Activated CD8-positive, alpha-beta T cell treated with anti-CD3 and anti-CD28 coated beads, Interleukin-2, amount 10 ng/mL, durations not matched to agents 7 days and 5 days (primary cell): Measurements from ENCODE around the gene PLEKHF1. TPM values are rescaled to one million over a fixed set of nuclear protein-coding genes. Genes with fewer than 3 reads are reported as not detected.

Experiments
- ATAC-seq: fragments of 150-1000 bp; cut with Tn5 transposase; one replicate; pipeline ENCODE4 v1.10.0; 2021; ENCODE audit warnings: moderate library complexity
- CTCF ChIA-PET: fragments of 350-600 bp; sonication (Branson Sonifier 250); formaldehyde crosslinking; loops from one replicate; lab custom pipeline; 2021; ENCODE audit warnings: antibody characterized with exemption; lab: Charles Lee
- POLR2A ChIA-PET: fragments of 350-600 bp; sonication (Branson Sonifier 250); formaldehyde crosslinking; loops from one replicate; lab custom pipeline; 2021; ENCODE audit warnings: antibody characterized with exemption; lab: Charles Lee
- DNase-seq: peaks from one replicate; pipeline ENCODE4 v3.0.0-alpha.2; 2020
- H3K27ac Mint-ChIP-seq: one replicate; pipeline ENCODE4 v1.8.0; 2021; ENCODE audit warnings: mild to moderate bottlenecking, mixed read lengths
- H3K27me3 Mint-ChIP-seq: one replicate; pipeline ENCODE4 v1.8.0; 2021; ENCODE audit warnings: low read depth, mixed read lengths
- H3K36me3 Mint-ChIP-seq: one replicate; pipeline ENCODE4 v1.8.0; 2021; ENCODE audit warnings: low read depth, mixed read lengths
- H3K4me1 Mint-ChIP-seq: one replicate; pipeline ENCODE4 v1.8.0; 2021; ENCODE audit warnings: low read depth, mixed read lengths
- H3K4me3 Mint-ChIP-seq: one replicate; pipeline ENCODE4 v1.8.0; 2021; ENCODE audit warnings: mild to moderate bottlenecking, mixed read lengths
- H3K9me3 Mint-ChIP-seq: one replicate; pipeline ENCODE4 v1.8.0; 2022; ENCODE audit warnings: mixed read lengths; ENCODE audit not compliant: insufficient read depth
- total RNA-seq, 2 experiments: library from RNA; stranded (reverse); gene quantifications; one replicate each; pipeline ENCODE4 v1.2.3, GENCODE V29; 2021

PLEKHF1 gene
- total RNA-seq, 2 experiments from 2014 or later = 46.0 to 47.7 TPM

DNA sequence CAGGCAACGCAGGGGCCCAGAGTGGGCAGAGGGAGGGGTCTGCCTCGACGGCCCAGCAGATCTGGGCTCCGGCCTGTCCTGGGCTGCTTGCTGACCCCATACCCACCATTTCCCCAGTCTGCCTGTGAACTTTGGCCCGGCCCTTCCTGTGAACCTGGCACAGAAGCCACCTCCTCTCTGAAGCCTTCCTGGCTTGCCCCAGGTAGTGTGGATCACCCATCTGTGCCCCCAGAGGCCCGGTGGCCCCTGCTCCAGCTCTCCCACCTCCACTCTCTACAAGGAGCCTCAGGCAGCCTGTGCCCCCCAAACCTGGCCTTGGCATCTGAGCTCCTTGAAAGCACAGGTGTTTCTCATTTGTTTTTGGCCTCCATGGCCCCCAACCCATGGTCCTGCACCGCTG, 15.7 kb downstream of the PLEKHF1 start:
- peak overlapping the region; percentile 58 for H3K4me3 Mint-ChIP-seq

DNA sequence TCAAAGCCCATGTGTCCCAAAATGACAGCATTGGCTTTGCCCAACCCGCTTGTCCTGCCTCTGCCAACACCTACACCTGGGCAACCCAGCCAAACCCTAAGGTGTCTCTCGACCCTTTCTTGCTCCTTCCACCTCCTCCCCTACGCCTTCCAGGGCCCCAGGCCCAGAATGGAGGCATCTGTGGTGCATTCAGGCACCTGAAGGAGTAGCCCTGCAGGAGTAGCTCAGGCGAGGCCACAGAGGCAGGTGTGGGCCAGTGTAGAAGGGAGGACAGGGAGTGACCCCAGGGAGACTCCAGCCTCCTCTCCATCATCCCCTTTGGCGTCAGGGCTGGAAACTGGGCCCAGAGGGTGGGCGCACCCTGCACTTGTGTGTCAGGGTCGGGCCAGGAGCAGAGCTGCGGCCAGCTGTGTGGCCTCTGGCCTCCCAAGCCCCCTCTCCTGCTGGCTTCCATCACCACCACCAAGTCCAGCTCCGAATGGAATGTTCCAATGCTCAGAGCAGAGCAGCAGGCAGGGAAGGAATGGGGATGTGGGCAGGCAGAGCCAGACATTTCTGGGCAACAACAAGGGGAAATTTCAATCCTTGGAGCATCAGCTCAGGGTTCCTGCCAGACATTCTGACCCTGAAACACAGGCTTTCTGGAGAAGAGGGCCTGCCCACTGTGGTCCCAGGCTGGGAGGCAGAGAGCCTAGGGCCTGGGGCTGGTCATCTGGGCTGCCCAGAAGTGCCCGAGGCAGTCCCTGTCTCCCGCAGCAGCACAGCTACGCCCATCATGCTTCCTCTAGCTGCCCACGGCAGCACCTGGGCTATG, 16.4 kb downstream of the PLEKHF1 start:
- Mint-ChIP-seq H3K4me3 (peak overlapping the region; percentile 58), H3K36me3 (peaks cover 25% of the 10 kb centered on the region), H3K4me1 (peaks cover 68% of the 10 kb centered on the region), H3K27me3 (no peaks in the 10 kb centered on the region), H3K27ac (peak overlapping the region; percentile 89), H3K9me3 (no peaks in the 10 kb centered on the region)
- ATAC-seq (no peak), DNase-seq (no peak)
- ChIA-PET POLR2A (interaction anchor here (0.7 to 2.8 kb wide), 7 partner anchors 9 to 75 kb away, joined by 3 to 16 read pairs (median 4); partner anchors contain the start of genes PLEKHF1 and POP4), CTCF (interaction anchor here (0.8 to 8.2 kb wide), 9 partner anchors 9 to 75 kb away, joined by 3 to 59 read pairs (median 7); partner anchors contain the start of genes PLEKHF1 and POP4)

More for the DNA sequence above, 15.7 kb downstream of the PLEKHF1 start:
- ChIA-PET CTCF (interaction anchor here (0.6 to 8.2 kb wide), 8 partner anchors 9 to 261 kb away, joined by 3 to 59 read pairs (median 9); partner anchors contain the start of genes PLEKHF1 and POP4), POLR2A (interaction anchor here (1.2 to 2.8 kb wide), 5 partner anchors 8 to 75 kb away, joined by 3 to 16 read pairs (median 6); partner anchors contain the start of genes PLEKHF1 and POP4)
- Mint-ChIP-seq H3K4me1 (peaks cover 75% of the 10 kb centered on the region), H3K36me3 (peaks cover 32% of the 10 kb centered on the region), H3K9me3 (no peaks in the 10 kb centered on the region), H3K27ac (peak overlapping the region; percentile 89), H3K27me3 (no peaks in the 10 kb centered on the region)
- DNase-seq (no peak), ATAC-seq (peak; percentile 5)

DNA sequence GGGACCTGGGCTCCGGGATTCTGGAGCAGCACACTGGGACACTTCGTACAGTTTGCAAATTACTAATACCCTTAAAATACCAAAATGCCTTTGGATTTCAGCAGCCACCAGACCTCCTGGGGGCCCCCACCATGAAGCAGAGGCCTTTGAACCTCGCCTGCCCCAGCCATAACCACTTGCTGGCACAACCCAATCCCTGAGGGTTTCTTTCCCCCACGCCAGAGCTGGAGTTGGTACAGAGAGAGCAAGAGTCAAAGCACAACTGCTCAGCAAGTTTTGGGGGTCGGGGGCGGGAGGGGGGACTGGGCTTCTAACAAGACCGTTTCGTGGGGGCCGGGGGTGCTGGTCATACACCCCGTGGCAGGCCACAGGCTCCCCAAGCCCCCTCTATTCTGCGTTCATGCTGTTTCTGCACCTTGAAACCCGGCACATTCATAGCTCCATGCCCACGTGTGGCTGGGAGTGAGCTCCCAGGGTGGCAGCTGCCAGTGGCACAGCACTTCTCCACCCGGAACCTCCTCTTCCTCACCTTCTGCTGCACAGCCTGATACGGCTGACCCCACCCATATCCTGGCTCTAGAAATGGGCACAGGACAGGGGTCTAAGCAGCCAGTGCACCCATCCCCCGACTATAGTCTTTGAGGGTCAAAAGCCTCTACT, 17.1 kb downstream of the PLEKHF1 start:
- Mint-ChIP-seq H3K4me1 (peaks cover 66% of the 10 kb centered on the region), H3K27ac (no peak overlapping the region), H3K9me3 (no peaks in the 10 kb centered on the region), H3K27me3 (no peaks in the 10 kb centered on the region), H3K36me3 (peaks cover 18% of the 10 kb centered on the region), H3K4me3 (no peak overlapping the region)
- POLR2A ChIA-PET = interaction anchor here (1.0 to 2.8 kb wide), 4 partner anchors 10 to 76 kb away, joined by 4 to 16 read pairs (median 10); partner anchors contain the start of gene POP4
- DNase-seq (no peak), ATAC-seq (no peak)
- CTCF ChIA-PET = interaction anchor here (1.0 to 8.2 kb wide), 6 partner anchors 8 to 76 kb away, joined by 3 to 59 read pairs (median 12); partner anchors contain the start of genes PLEKHF1 and POP4

DNA sequence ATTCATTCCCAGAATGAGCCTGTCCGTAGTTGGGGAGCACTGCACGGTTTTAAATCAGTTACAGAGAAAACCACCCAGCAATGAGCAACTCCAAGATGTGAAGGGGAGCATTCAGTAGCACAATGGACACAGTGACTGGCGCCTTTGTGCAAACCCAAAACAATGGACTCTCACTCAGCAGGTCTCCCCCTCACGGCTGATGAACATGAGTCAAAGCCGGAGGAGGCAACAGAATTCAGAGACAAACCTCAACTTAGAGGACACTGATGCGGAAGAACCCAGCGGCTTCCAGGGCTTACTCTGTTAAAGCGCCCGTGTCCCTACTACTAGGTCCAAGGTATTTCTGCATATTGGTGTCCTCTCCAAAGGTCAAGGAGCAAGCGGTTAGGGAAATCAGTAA, 17.7 kb downstream of the PLEKHF1 start:
- CTCF ChIA-PET = interaction anchor here (1.0 to 2.4 kb wide), 4 partner anchors 11 to 72 kb away, joined by 3 to 12 read pairs (median 3); no protein-coding TSS in a partner anchor
- POLR2A ChIA-PET = interaction anchor here (2.8 kb wide), 1 partner anchor 10 kb away, joined by 16 read pairs; no protein-coding TSS in a partner anchor
- H3K4me3 Mint-ChIP-seq = no peak overlapping the region
- H3K27ac Mint-ChIP-seq = peak overlapping the region; percentile 46
- no peak for DNase-seq
- no peaks in the 10 kb centered on the region for H3K9me3 Mint-ChIP-seq
- peaks cover 14% of the 10 kb centered on the region for H3K36me3 Mint-ChIP-seq
- no peak for ATAC-seq
- H3K27me3 Mint-ChIP-seq = no peaks in the 10 kb centered on the region
- peaks cover 68% of the 10 kb centered on the region for H3K4me1 Mint-ChIP-seq

DNA sequence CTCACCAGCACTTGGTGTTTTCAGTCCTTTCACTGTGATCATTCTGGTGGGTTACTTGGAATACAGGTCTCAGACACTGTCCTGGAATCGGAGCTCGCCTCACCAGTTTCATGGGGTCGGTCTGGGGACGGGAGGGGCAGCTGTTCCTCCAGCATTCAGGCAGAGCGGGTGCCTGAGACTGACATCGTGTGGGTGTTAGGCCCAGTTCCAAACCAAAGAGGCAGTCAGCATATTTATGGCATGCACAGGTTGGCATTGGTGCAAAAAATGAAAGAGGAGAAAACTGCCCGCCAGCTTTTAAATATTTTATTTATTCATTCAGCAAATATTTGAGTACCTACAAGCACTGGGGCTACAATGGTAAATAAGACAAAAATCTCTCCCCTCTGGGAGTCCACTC, 20.1 kb downstream of the PLEKHF1 start:
- H3K9me3 Mint-ChIP-seq = peaks cover 4% of the 10 kb centered on the region
- DNase-seq (no peak), ATAC-seq (no peak)
- no peaks in the 10 kb centered on the region for H3K27me3 Mint-ChIP-seq
- no peak overlapping the region for H3K4me3 Mint-ChIP-seq
- H3K36me3 Mint-ChIP-seq = peaks cover 9% of the 10 kb centered on the region
- H3K27ac Mint-ChIP-seq = no peak overlapping the region
- ChIA-PET CTCF (interaction anchor here (0.7 to 1.7 kb wide), 3 partner anchors 9 to 45 kb away, joined by 3 to 7 read pairs (median 5); no protein-coding TSS in a partner anchor), POLR2A (interaction anchor here (0.7 to 1.0 kb wide), 2 partner anchors 18 to 29 kb away, joined by 3 read pairs; partner anchors contain the start of gene C19orf12)
- peaks cover 62% of the 10 kb centered on the region for H3K4me1 Mint-ChIP-seq

DNA sequence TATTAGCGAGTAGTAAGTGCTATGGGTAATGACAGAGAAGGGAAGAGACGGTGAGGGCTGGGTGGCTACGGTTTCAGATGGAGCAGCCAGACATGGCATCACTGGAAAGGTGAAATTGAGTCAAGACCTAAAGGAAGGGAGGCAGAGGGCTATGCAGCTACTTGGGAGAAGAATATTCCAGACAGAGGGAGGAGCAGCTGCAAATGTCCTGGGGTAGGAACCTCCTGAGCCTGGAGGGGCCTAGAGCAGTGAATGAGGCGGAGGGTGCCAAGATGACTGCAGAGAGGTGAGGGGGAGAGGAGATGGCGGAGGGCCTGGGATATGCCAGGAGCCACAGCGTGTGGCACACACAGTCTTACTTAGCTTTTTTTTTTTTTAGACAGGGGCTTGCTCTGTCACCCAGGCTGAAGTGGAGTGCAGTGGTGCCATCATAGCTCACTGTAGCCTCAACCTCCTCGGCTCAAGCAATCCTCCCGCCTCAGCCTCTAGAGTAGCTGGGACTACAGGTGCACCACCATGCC, 21.1 kb downstream of the PLEKHF1 start:
- H3K4me3 Mint-ChIP-seq = no peak overlapping the region
- peaks cover 7% of the 10 kb centered on the region for H3K36me3 Mint-ChIP-seq
- DNase-seq = no peak
- peaks cover 4% of the 10 kb centered on the region for H3K9me3 Mint-ChIP-seq
- H3K27ac Mint-ChIP-seq = no peak overlapping the region
- ChIA-PET POLR2A (interaction anchor here (1.0 kb wide), 1 partner anchor 19 kb away, joined by 3 read pairs; no protein-coding TSS in a partner anchor), CTCF (interaction anchor here (0.7 to 1.7 kb wide), 5 partner anchors 15 to 84 kb away, joined by 3 to 7 read pairs (median 3); partner anchors contain the start of gene PLEKHF1)
- no peak for ATAC-seq
- no peaks in the 10 kb centered on the region for H3K27me3 Mint-ChIP-seq
- peaks cover 61% of the 10 kb centered on the region for H3K4me1 Mint-ChIP-seq

DNA sequence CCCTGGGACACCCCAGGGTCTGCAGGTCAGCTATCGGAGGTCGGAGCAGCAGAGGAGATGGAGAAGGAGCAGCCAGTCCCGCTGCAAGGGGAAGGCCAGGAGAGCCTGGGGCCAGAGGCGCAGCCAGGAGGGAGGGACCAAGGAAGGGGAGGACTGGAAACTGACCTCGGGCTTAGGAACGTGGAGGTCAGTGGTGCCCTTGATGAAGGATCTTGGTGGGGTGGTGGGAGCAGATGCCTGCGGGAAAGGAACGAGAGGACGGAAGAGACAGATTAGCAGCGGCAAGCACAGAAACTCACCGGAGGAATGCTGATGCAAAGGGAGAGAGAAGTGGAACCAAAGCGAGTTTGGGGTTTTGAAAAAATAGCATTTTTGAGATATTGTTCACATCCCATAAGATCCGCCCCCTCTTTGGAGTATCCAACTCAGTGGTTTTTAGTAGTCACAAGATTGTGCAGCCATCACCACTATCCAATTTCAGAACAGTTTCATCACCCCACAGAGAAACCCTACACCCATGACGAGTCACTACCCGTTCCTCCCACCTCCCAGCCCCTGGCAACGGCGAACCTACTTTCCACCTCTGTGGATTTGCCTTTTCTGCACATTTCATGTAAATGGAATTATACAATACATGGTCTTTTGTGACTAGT, 22.1 kb downstream of the PLEKHF1 start:
- ChIA-PET CTCF (interaction anchor here (0.7 to 1.5 kb wide), 3 partner anchors 22 to 83 kb away, joined by 3 read pairs; partner anchors contain the start of gene PLEKHF1), POLR2A (interaction anchor here (0.6 kb wide), 1 partner anchor 81 kb away, joined by 3 read pairs; the partner anchor contains the start of gene POP4)
- H3K4me3 Mint-ChIP-seq = no peak overlapping the region
- no peak overlapping the region for H3K27ac Mint-ChIP-seq
- peaks cover 54% of the 10 kb centered on the region for H3K4me1 Mint-ChIP-seq
- H3K9me3 Mint-ChIP-seq = peaks cover 4% of the 10 kb centered on the region
- H3K36me3 Mint-ChIP-seq = peaks cover 7% of the 10 kb centered on the region
- ATAC-seq = no peak
- no peak for DNase-seq
- no peaks in the 10 kb centered on the region for H3K27me3 Mint-ChIP-seq

DNA sequence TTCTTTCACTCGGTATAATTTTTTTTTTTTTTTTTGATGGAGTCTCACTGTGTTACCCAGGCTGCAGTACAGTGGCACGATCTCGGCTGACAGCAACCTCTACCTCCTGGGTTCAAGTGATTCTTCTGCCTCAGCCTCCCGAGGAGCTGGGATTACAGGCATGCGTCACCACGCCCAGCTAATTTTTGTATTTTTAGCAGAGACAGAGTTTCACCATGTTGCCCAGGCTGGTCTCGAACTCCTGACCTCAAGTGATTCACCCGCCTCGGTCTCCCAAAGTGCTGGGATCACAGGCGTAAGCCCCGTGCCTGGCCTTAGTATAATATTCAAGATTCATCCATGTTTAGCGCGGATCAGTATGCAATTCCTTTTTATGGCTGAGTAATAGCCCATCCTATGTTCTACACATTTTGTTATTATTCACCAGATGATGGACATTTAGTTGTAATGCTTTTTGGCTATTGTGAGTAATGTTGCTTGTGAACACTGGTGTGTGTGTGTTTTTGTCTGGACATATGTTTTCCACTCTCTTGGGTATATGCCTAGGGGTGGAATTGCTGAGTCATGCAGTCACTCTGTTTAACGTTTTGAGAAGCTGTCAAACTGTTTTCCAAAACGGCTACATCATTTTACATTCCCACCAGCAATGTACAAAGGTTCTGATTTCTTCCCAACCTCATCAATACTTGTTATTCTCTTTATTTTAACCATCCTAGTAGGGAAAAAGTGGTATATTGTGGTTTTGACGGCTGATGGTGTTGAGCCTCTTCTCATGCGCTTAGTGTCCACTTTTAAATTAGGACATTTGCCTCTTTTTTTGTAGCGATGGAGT, 22.9 kb downstream of the PLEKHF1 start:
- Mint-ChIP-seq H3K4me1 (peaks cover 48% of the 10 kb centered on the region), H3K36me3 (peaks cover 7% of the 10 kb centered on the region), H3K4me3 (no peak overlapping the region), H3K27me3 (no peaks in the 10 kb centered on the region), H3K27ac (no peak overlapping the region), H3K9me3 (peaks cover 4% of the 10 kb centered on the region)
- CTCF ChIA-PET = interaction anchor here (1.0 kb wide), 1 partner anchor 28 kb away, joined by 3 read pairs; no protein-coding TSS in a partner anchor
- DNase-seq = no peak
- ATAC-seq = no peak
- POLR2A ChIA-PET = no interaction called here

DNA sequence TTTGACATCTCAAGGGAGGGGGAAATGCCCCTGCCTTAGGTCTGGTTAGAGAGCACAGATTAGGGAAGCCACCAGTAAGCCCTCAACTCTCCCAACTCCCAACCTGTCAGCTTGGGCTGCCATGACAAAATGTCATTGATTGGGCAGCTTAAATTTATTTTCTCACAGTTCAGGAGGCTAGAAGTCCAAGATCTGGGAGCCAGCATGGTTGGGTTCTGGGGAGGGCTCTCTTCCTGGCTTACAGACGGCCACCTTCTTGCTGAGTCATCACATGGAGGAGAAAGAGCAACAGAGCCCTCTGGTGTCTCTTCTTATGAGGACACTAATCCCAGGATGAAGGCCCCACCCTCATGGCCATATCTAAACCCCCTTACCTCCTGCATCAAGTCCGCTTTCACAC, 25.6 kb downstream of the PLEKHF1 start:
- ATAC-seq = peak; percentile 68
- ChIA-PET CTCF (interaction anchor here (0.5 to 7.0 kb wide), 15 partner anchors 9 to 1025 kb away, joined by 3 to 199 read pairs (median 6); partner anchors contain the start of genes C19orf12, PLEKHF1 and POP4), POLR2A (interaction anchor here (0.7 kb wide), 2 partner anchors 18 to 80 kb away, joined by 4 to 6 read pairs; no protein-coding TSS in a partner anchor)
- no peaks in the 10 kb centered on the region for H3K27me3 Mint-ChIP-seq
- peaks cover 44% of the 10 kb centered on the region for H3K4me1 Mint-ChIP-seq
- H3K27ac Mint-ChIP-seq = peak overlapping the region; percentile 51
- H3K36me3 Mint-ChIP-seq = peaks cover 7% of the 10 kb centered on the region
- H3K9me3 Mint-ChIP-seq = peaks cover 4% of the 10 kb centered on the region
- no peak overlapping the region for H3K4me3 Mint-ChIP-seq
- DNase-seq = peak; percentile 75
